Measurements from ENCODE around the gene DENND5B.

DNA sequence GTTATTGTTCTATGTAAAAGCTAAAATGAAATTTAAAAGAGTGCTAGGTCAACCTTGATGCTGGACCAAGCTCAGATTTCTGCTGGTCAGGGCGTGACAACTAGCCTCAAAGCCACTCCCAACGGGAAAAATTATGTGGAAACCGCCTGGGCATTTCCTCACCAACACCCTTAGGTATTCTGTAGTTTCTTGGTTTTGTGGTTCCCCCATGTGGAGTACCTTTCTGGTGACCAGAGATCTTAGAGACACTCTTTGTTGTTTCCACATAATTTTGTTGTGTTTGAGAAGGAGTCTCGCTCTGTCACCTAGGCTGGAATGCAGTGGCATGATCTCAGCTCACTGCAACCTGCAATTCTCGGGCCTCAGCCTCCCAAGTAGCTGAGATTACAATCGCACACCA, 119.9 kb downstream of the DENND5B start:
- TF ChIP-seq, protein P1, sequence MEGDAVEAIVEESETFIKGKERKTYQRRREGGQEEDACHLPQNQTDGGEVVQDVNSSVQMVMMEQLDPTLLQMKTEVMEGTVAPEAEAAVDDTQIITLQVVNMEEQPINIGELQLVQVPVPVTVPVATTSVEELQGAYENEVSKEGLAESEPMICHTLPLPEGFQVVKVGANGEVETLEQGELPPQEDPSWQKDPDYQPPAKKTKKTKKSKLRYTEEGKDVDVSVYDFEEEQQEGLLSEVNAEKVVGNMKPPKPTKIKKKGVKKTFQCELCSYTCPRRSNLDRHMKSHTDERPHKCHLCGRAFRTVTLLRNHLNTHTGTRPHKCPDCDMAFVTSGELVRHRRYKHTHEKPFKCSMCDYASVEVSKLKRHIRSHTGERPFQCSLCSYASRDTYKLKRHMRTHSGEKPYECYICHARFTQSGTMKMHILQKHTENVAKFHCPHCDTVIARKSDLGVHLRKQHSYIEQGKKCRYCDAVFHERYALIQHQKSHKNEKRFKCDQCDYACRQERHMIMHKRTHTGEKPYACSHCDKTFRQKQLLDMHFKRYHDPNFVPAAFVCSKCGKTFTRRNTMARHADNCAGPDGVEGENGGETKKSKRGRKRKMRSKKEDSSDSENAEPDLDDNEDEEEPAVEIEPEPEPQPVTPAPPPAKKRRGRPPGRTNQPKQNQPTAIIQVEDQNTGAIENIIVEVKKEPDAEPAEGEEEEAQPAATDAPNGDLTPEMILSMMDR (tag by site-specific recombination; IDR thresholded peaks at IDR 0.05), result no peak
- TF ChIP-seq, protein P2, sequence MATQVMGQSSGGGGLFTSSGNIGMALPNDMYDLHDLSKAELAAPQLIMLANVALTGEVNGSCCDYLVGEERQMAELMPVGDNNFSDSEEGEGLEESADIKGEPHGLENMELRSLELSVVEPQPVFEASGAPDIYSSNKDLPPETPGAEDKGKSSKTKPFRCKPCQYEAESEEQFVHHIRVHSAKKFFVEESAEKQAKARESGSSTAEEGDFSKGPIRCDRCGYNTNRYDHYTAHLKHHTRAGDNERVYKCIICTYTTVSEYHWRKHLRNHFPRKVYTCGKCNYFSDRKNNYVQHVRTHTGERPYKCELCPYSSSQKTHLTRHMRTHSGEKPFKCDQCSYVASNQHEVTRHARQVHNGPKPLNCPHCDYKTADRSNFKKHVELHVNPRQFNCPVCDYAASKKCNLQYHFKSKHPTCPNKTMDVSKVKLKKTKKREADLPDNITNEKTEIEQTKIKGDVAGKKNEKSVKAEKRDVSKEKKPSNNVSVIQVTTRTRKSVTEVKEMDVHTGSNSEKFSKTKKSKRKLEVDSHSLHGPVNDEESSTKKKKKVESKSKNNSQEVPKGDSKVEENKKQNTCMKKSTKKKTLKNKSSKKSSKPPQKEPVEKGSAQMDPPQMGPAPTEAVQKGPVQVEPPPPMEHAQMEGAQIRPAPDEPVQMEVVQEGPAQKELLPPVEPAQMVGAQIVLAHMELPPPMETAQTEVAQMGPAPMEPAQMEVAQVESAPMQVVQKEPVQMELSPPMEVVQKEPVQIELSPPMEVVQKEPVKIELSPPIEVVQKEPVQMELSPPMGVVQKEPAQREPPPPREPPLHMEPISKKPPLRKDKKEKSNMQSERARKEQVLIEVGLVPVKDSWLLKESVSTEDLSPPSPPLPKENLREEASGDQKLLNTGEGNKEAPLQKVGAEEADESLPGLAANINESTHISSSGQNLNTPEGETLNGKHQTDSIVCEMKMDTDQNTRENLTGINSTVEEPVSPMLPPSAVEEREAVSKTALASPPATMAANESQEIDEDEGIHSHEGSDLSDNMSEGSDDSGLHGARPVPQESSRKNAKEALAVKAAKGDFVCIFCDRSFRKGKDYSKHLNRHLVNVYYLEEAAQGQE (tag by site-specific recombination; IDR thresholded peaks at IDR 0.05), result no peak
- TF ChIP-seq KLF16 (tag by site-specific recombination; IDR thresholded peaks at IDR 0.05), result no peak
- TF ChIP-seq, protein P3, sequence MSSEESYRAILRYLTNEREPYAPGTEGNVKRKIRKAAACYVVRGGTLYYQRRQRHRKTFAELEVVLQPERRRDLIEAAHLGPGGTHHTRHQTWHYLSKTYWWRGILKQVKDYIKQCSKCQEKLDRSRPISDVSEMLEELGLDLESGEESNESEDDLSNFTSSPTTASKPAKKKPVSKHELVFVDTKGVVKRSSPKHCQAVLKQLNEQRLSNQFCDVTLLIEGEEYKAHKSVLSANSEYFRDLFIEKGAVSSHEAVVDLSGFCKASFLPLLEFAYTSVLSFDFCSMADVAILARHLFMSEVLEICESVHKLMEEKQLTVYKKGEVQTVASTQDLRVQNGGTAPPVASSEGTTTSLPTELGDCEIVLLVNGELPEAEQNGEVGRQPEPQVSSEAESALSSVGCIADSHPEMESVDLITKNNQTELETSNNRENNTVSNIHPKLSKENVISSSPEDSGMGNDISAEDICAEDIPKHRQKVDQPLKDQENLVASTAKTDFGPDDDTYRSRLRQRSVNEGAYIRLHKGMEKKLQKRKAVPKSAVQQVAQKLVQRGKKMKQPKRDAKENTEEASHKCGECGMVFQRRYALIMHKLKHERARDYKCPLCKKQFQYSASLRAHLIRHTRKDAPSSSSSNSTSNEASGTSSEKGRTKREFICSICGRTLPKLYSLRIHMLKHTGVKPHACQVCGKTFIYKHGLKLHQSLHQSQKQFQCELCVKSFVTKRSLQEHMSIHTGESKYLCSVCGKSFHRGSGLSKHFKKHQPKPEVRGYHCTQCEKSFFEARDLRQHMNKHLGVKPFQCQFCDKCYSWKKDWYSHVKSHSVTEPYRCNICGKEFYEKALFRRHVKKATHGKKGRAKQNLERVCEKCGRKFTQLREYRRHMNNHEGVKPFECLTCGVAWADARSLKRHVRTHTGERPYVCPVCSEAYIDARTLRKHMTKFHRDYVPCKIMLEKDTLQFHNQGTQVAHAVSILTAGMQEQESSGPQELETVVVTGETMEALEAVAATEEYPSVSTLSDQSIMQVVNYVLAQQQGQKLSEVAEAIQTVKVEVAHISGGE (tag by site-specific recombination; conservative IDR thresholded peaks at IDR 0.05; ENCODE audit: low read depth), result no peak
- no peak for TF ChIP-seq ZNF248 (tag by site-specific recombination; IDR thresholded peaks at IDR 0.05)
- no peak for TF ChIP-seq ZNF777 (tag by site-specific recombination; IDR thresholded peaks at IDR 0.05; ENCODE audit: borderline replicate concordance)
- no peak for TF ChIP-seq ZNF157 (tag by site-specific recombination; IDR thresholded peaks at IDR 0.05)

All from HEK293 (cell line).